NOMO-1 treated with dmso at 0.1 percent for 144 hours (cell line): Measurements from ENCODE around the gene BLID.

ENCODE experiments used
- DNase-seq: peaks from one replicate; lab custom pipeline; 2025; ENCODE audit not compliant: unreplicated experiment; lab: John Stamatoyannopoulos, UW

The BLID gene, protein sequence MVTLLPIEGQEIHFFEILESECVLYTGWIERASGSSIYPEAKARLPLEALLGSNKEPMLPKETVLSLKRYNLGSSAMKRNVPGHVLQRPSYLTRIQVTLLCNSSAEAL

DNA sequence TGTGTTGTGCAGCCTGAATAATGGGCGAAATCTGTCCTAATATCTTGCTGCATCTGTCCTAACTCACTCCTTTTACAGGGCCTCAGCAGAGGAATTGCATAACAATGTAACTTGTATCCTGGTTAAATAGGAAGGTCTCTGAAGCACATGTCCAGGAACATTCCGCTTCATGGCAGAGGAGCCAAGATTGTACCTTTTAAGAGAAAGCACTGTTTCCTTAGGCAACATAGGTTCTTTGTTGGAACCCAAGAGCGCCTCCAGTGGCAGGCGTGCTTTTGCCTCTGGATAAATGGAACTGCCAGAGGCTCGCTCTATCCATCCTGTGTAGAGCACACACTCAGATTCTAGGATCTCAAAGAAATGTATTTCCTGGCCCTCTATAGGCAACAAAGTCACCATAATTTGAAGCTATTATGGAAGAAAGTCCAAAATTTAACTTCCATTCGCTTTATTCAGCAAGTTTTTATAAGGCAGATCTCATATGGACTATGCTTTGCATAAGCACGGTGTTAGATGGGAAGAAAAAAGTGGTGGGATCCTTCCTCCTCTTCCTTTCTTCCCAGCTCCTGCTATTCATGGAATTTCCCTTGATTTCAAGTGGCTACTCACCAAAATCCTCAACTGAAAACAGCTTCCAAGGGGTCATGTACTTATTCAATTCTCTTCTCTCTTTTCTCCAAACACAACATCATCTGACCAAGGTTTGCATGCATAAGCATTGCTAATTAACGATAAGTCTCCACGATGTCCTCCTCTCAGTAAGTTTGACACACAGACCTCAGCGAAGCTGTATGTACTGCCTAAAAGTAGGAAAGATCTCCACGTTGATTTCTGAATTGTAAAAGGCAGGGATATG, at the start of gene BLID:
BLID (minus strand) TSS at position 692 of the 856 bp plus-strand sequence; CDS start at position 399, 293 bp downstream.
- no peak for DNase-seq

DNA sequence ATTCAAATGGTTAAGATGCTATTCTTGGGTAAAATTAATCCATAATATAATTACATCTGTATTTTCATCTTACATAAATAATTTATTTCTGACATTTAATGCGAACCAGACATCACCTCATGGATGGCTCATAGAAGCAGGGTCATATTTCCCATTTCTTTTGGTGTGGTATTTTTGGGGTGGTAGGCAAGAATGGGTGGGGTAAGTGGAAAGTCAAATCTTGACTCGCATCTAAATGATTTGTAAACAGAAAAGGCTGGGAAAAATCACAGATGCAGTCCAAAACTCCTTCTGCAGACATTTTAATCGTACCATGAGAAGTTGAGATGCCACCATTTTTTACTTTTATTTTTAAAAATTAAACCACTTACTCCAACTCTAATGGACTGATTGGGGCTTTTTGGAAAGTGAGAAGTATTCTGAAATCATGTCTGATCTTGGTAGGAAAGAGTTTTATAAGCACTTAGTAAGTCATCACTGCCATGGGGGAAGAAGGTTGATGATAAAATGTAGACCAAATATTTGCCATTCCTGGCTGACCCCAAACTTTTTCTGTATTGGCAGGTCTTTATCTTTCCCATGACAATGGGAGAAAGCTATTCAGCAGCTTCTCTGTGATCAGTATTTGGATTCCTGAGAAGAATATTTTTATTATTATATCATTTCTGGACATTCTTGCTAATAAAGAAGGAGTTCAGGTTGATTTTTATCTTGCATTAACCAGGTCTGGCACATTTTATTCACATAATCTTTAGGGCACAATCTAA, 47.2 kb upstream of the BLID start:
- DNase-seq: no peak

DNA sequence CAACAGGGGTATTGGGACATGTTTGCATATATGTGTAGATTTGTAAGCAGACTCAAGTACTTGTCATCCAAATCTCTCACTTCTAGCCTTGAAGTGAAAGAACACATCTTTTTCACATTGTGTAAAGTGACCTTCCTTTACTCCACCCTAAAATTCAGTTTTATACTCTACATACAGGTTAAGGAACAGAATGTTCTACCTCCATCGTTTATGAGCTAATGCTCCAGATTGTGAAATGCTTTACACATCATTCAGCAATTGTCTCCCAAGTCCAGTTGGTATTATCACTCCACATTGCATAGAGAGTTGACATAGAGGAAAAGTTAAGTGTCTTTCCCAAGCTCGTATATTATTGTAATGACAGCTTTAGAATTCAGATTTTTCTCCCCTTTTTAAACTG, 46.1 kb upstream of the BLID start:
- no peak for DNase-seq

DNA sequence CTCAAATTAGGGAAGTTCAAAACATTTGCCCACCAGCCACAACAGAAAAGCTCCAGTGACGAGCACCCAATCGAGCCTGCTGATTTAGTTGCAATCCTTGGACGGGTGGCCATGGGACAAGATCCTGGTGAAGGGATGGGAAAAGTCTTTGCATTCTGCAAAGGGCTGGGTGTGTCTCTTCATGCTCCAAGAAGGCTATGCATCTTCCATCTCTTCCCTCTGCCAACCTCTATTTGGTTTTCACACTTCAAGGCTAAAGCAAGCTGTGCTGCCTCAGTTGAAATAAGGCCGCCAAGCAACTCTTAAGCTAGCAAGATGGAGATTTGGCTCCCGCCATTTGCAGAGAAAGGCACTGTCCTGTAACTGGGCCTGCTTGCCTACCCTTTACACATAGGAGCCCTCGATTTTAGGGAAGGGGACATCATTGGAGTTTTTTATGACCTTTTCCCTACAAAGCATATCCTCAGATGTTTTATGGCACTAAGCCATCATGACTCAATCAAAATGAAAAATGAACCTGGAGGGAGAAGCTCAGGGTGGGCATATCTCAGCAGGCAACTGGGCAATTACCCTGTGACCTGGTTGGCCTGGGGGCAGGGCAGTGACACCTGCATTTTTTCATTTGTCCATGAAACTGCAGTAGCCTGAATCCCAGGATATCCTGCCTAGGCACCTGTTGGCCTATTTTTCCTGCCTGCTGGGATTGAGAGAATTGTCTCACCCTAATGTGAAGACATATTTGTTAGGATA, 45.0 kb upstream of the BLID start:
- no peak for DNase-seq

DNA sequence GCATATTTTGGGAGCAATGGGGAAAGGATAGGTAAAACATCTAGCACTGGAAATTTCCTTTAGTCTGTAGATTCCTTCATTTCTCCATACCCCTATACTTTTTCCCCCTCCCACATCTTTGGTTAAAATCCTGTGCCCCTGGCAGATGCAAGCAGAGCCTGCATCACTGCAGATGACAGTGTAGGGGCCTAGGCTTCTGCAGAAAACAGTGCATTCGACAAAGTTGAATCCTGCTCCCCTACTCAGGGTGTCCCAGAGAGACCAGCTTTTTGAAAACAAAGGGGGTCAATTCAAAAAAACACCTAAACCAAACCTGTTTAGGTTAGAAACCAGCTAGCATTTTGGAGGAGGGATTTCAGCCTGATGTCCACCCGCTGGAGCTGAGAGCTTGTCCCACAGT, 43.8 kb upstream of the BLID start:
- DNase-seq: no peak

DNA sequence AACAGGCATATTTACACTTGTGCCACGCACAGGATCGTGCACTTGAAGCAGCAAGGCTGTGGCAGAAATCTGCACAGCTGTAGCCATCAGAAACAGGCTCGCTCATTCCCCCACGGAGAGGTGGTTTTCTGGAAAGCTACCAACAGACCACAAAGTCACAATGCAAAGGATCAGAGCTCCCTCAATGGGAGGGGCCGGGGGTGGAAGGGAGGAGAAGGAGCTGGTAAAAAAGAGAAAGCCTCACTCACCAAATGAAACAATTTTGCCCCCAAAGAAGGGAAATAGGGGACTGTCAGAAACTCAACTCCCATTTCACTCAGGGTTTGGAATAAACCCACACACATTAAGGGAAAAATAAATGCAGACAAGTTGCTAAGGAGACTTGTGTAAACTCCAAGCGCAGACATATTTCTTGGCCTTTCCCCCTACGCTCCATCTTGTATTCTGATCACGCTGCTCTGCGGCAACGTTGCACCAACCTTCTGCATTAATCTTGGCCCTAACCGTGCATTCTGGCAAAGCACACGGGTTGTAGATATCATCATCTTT, 43.2 kb upstream of the BLID start:
- DNase-seq: no peak

DNA sequence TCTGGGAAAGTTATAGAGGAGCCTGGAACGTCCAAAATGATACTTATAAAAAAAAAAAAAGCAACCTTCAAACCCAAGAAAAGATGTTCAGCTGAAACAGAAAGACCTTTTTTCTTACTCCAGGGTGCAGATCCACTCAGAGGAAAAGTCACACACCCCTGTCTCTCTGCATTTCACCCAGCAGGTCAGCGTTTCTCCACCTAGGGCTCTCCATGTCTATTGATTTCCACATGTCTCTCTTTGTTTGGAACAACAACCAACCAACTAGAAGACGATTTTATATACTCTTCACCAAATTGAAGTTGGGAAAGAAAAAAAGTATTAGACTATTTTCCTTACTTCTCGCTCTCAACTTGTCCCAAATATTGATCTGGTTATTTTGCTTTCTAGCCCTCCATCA, 42.2 kb upstream of the BLID start:
- DNase-seq: no peak

DNA sequence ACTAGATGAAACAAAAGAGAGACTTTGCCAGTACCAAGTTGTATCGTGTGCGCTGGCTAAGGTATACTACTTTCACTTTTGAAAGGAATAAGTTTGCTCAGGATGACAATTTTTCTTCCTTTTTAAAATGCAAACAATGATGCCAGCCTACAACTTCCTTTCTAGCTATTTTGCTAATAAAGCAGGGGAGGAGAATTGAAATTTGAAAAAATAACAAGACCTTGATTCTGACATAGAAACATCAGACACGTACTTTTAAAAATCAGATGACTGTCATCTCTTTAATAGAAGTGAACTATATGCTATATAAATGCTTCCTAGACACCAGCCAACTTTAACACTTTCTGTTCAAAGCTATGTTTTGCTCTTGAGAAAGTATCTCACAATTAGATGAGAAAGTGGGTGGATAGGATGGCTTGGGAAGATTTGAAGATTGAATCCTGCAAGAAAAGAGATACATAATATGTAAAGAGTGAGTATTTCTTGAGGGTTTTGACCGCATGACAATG, 41.7 kb upstream of the BLID start:
- DNase-seq: no peak

DNA sequence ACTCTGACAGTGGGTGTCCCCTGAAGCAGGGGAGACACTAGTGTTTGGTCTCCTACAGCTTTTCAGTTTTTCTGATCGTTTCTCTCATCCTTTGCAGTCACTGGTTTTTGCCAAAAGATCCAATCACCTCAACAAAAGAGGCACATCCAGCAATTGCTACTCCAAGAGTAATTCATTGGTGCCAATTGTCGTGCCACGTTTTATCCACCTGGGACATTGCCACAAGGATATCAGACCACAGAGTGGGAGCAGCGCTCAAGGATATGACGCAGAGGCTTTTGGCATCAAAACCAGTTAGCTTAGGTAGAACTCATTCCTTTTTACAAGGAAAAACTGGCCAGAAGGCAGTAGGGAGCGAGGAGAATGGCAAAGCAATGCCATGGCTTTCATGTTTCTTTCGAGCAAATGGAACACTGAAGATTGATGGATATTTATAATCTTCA, 40.9 kb upstream of the BLID start:
- DNase-seq: no peak

DNA sequence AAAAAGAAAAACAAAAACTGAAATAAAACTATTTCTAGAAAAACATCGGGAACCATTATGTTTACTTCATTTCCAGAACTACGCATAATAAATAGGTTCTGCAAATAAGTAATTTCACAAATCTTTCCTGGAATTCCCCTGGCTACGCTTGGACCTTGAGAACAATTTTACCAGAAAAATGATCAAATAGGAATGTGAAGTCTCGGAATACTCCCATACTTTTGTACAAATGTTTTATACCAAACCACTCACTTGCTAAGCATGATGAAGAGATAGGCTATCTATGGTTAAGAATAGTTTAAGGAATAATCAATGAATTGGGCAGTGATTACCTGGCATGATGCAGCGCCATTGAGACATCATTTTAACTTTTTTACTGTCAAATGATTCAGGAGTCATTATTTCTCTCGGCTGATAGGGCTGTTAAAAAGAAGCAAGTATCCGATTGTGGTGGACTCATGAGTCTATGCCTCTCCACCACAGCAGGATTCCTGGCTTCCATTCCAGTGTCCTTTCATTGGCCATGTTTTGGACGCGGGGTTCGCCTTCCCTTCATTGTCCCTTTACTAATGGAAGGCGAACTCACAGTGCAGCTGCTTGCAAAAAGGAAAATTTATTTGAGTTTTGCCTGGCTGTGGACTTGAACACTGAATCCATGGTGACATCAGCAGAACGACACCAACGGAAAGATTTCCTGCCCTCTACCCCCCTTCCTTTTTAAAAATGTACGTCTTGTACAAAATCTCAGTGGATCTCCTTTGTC, 39.9 kb upstream of the BLID start:
- no peak for DNase-seq

DNA sequence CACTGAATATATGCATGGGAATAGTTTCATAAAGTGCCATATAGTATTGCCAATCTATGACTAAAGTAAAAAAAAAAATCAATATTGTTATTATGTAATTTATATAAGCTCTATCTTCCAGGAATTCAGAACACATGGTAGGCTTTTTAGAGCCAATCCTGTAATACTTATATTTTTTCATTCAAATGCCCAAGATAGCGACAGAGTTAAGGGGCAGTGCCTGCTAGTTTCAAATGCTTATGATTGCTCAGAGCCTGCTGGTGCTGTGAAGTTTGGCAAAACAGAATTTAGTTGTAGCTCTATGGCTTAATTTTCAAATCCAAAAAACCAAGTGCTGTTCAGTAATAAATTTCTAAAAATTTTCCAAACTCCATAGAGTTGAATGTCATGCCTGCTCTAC, 39.0 kb upstream of the BLID start:
- no peak for DNase-seq

DNA sequence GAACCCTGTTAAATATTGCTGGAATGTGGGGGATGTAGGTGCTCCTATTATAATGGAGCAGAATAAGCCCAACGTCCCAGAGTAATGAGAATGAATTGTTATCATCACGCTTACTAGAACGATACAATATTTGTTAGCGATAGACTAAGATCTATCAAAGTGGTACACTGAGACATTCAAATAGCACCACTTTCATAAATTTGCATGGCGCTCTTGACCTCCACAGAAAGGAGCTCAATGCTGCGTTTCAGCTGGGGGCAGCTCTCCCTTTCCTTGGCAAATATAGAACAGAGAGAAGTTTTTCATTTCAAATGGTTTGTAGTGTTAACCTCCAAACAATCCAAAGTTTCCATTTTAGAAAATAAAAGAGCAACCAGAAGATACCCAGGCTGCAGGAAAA, 38.2 kb upstream of the BLID start:
- no peak for DNase-seq

DNA sequence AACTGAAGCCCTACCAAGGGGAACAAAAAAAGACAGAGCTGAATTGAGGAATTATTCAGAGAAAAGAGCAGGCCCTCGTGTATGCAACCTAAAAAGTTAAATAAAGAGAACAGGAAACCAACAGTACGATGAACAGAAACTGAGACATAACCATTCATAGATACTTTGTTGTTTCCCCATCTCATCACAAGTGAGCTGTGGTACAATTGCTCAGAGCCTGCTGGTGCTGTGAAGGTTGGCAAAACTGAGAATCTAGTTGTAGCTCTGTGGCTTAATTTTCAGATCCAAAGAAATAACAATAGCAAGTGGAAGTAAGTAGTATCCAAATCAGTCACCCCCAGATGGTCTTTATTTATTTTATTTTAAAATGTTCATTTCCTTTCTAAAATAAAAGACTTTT, 37.7 kb upstream of the BLID start:
- no peak for DNase-seq

DNA sequence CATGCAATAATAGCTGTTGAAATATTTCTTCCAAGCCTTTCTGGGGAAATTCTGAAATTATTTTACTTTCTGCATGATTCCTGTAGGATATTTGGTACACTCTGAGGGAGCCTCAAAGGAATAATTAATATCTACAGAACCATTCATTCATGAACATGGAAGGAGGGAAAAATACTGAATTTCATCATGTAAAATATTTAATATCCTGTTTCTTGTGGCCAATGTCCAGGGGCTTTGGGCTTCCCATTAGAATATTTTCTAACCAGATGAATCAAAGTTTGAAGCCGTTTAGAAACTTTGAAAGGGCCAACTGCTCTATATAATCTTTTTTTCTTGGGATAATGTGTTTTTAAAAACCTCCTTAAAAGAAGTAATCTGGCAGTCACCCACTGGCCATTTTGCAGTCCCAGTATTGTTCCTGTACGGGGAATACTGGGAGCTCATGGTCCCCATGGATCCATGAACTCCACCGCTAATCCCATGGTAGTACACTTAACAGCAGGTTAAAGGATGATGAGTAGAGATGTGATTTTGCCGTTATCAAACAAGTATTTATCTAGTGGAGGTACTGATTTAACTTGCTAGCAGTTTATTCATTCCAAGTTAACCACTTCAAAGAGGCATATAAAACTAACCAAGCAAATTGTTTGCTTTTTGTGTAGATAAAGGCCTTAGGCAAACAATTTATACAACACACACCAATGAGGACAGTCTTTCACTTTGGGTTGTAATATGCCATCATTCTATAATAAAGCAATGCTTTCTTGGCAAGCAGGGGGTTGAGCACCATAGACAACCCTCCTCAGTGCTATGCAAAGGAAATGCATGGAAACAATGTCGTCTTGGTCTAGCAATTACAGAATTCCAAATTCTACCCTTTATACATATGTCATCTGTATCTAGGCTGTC, 34.5 kb upstream of the BLID start:
- no peak for DNase-seq

DNA sequence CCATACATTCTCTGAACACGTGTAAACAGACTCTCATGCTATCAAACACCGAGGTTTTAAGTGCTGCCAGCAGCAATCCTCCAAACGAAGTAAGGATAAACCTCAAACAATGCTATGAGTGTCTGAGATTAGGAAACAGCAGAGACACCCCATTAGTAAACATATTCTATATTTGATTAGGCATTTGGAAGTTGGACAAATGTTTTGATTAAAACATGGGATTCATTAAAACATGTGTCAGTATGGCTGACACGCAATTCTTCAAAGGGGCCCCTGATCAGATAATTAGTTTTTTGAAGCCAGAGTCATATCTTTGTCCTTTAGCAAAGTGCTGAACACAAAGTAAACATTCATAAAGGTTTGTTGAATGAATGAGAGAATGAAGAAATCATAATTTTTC, 33.2 kb upstream of the BLID start:
- DNase-seq: no peak

DNA sequence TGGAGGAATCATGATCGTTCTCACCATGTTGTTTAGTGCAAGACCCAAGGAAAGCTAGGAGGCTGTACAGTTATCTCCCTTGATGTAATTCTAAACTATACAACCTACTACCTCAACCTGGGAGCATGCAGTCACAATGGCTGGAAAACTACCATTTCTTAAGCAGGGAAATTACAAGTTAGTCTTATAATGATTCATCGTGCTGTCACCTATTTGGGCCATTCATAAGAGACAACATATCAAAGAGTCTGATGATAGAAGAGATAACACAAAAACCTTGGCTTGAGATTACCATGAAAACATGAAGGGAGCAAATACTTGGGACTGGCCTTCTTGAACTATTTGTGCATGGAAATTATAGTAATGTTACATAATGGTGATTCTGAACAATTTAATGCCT, 30.5 kb upstream of the BLID start:
- no peak for DNase-seq

DNA sequence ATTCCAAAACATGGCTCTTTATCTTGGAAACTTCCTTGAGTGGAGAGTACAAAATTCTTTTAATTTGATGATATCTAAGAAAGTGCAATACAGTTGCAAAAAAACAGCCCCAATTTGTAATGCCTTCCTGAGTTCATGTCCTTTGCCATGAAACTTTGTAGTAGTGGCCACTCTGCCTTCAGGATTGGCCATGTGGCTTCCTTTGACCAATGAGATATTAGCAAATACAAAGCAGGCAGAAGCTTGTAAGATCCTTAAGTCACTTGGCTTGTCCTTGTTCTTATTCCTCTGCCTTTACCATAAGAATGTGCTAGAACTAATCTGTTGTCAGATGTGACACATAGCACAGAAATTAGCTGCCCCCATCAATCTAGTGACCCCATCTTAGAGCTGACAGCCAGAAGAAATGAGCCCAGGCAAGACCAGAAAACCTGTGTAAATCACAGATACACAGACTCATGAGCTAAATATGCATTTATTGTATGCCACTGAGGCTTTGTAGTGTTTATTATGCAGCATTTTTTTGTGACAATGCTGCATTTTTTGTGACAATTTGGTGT, 29.8 kb upstream of the BLID start:
- no peak for DNase-seq

DNA sequence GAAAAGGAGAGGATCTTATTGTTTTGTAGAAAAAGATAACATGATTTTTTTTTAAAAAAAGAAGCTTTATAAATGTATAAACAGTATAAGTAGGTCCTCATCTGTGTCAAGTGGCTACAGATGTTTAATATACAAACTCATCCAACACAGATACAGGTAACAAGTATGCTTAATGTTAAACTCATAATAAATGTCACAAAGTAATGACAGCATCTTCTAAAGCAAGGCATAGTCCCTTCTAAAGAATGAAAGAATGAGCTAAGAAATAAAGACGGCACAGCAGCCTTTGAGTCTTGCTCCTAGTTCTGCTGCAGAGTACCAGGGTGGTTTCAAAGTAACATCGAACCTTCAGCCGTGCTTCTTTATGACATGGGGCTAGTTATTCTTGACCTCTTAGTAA, 28.7 kb upstream of the BLID start:
- no peak for DNase-seq

DNA sequence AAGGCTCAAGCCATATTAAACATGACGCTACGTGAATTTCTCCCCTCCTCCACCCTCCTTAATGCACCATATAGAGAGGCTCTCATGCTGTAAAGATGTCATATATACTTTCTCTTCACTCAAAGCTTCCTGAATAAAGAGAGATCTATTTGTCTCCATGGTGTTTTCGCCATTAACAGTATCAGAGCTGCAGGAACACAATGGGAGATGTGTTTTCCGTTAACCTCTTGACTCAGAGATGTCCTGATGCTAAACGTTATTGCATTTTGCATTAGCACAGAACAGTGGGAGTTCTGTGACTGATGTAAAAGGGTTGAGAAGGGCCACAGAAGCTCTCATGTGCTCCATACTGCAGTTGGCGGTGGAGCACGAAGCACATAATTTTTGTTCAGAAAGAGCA, 25.7 kb upstream of the BLID start:
- no peak for DNase-seq
